ENCODE measurements around the gene MOB3B. TPM values are rescaled to one million over a fixed set of nuclear protein-coding genes. Genes with fewer than 3 reads are reported as not detected.

MOB3B gene
- total RNA-seq, 1 donor: under 0.01 TPM

DNA sequence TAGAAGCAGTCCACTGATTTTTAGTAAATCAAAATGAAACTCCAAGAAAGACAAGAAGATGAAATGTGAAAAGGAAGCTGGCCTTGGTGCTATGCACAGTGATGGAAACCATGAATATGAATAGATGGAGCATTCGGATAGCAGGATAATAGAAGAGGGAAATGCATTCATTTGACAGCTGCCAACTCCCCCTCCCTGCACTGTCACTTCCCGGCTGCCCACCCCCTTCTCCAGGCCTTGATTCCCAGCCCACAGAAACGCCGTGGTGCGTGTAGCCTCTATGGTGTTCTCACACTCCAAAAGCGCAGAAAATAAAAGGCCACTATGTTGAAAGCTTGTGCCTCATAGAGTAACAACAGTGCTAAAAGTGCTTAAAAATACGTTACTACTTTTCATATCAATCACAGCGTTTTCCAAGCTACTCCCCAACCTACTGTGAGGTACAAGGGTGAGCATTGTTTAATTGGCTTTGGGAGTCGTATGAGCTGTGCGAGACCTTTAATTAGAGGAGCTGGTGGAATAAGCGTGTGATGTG, 31.7 kb downstream of the MOB3B start:
- H3K27me3 ChIP-seq (ENCODE audit: insufficient read depth, low read length): no peaks in the 10 kb centered on the region
- no peaks in the 10 kb centered on the region for H3K4me1 ChIP-seq (ENCODE audit: insufficient read depth, low read length)
- no peak overlapping the region for H3K27ac ChIP-seq (ENCODE audit: low read depth, low read length)
- DNase-seq (ENCODE audit: insufficient read length, low spot score, missing footprints): no peak
- TF ChIP-seq, protein P1, sequence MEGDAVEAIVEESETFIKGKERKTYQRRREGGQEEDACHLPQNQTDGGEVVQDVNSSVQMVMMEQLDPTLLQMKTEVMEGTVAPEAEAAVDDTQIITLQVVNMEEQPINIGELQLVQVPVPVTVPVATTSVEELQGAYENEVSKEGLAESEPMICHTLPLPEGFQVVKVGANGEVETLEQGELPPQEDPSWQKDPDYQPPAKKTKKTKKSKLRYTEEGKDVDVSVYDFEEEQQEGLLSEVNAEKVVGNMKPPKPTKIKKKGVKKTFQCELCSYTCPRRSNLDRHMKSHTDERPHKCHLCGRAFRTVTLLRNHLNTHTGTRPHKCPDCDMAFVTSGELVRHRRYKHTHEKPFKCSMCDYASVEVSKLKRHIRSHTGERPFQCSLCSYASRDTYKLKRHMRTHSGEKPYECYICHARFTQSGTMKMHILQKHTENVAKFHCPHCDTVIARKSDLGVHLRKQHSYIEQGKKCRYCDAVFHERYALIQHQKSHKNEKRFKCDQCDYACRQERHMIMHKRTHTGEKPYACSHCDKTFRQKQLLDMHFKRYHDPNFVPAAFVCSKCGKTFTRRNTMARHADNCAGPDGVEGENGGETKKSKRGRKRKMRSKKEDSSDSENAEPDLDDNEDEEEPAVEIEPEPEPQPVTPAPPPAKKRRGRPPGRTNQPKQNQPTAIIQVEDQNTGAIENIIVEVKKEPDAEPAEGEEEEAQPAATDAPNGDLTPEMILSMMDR (IDR thresholded peaks at IDR 0.05; ENCODE audit: extremely low read depth, low read depth, low read length): no peak
- no peak overlapping the region for H3K4me3 ChIP-seq (ENCODE audit: insufficient read depth, low read length)
- H4K20me1 ChIP-seq (ENCODE audit: insufficient read depth, low read length): no peaks in the 10 kb centered on the region
- no peaks in the 10 kb centered on the region for H3K9me3 ChIP-seq (ENCODE audit: low read depth, low read length)
- H3K79me2 ChIP-seq (ENCODE audit: insufficient read depth, low read length): no peaks in the 10 kb centered on the region
- H3K36me3 ChIP-seq (ENCODE audit: insufficient read depth, low read length): no peaks in the 10 kb centered on the region
- H3K4me2 ChIP-seq (ENCODE audit: insufficient read depth, low read length): no peak overlapping the region
- no peak overlapping the region for H2AFZ ChIP-seq (ENCODE audit: low read length)

DNA sequence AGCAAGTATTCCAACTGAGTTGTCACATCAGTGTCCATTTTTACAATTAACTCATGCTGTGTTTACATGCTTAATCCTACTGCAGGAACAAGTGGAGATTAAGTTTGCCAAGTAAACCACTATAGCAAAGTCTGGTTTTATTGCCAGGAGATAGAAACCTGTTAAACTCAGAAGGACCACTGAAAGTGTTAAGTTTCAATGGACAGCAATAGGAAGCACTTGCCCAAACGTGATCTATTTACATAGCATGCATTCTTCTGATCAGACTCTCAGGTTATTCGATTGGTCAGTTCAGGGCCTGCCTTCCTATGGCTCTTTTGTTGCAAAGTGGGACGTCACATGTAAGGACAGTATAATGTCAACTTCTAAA, 33.5 kb downstream of the MOB3B start:
- H3K4me1 ChIP-seq (ENCODE audit: insufficient read depth, low read length): no peaks in the 10 kb centered on the region
- no peak overlapping the region for H3K4me2 ChIP-seq (ENCODE audit: insufficient read depth, low read length)
- H2AFZ ChIP-seq (ENCODE audit: low read length): no peak overlapping the region
- no peaks in the 10 kb centered on the region for H3K27me3 ChIP-seq (ENCODE audit: insufficient read depth, low read length)
- H3K9me3 ChIP-seq (ENCODE audit: low read depth, low read length): no peaks in the 10 kb centered on the region
- TF ChIP-seq, protein P1 (IDR thresholded peaks at IDR 0.05; ENCODE audit: extremely low read depth, low read depth, low read length): no peak
- H3K36me3 ChIP-seq (ENCODE audit: insufficient read depth, low read length): no peaks in the 10 kb centered on the region
- no peak overlapping the region for H3K27ac ChIP-seq (ENCODE audit: low read depth, low read length)
- H4K20me1 ChIP-seq (ENCODE audit: insufficient read depth, low read length): no peaks in the 10 kb centered on the region
- no peaks in the 10 kb centered on the region for H3K79me2 ChIP-seq (ENCODE audit: insufficient read depth, low read length)
- H3K4me3 ChIP-seq (ENCODE audit: insufficient read depth, low read length): no peak overlapping the region
- no peak for DNase-seq (ENCODE audit: insufficient read length, low spot score, missing footprints)

DNA sequence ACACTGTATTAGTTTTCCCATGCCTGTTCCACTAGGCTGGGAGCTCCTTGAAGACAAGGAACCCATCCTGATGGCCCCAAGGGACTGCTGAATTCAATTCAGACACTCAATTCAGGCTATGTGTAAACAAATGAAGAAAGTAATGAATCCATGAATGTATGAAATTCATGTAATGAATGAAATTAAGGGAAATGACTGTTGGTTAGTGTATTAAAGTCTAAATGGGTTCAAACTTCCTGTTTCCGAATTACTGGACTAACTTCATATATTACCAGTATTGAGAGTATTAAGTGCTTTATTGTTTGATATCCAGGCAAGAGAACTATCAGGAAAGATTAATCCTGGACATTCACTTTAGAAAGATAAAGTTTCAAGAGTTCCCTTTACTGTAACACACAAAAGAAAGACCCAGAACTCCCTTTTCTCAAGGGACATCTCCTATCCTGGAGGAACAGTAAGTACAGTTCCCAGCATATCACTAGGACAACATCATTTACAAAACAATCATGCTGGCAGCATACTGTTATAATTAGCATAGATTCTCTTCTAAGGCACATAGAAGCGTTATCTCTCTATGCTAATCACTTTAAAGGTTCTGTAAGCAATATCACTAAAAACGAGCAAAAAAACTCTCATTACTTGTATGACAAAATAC, 34.0 kb downstream of the MOB3B start:
- Histone ChIP-seq H4K20me1 (ENCODE audit: insufficient read depth, low read length) (no peaks in the 10 kb centered on the region), H3K4me1 (ENCODE audit: insufficient read depth, low read length) (no peaks in the 10 kb centered on the region), H3K9me3 (ENCODE audit: low read depth, low read length) (no peaks in the 10 kb centered on the region), H3K36me3 (ENCODE audit: insufficient read depth, low read length) (no peaks in the 10 kb centered on the region), H3K4me2 (ENCODE audit: insufficient read depth, low read length) (no peak overlapping the region), H2AFZ (ENCODE audit: low read length) (no peak overlapping the region), H3K27ac (ENCODE audit: low read depth, low read length) (no peak overlapping the region), H3K4me3 (ENCODE audit: insufficient read depth, low read length) (no peak overlapping the region), H3K79me2 (ENCODE audit: insufficient read depth, low read length) (no peaks in the 10 kb centered on the region), H3K27me3 (ENCODE audit: insufficient read depth, low read length) (no peaks in the 10 kb centered on the region)
- no peak for DNase-seq (ENCODE audit: insufficient read length, low spot score, missing footprints)
- TF ChIP-seq, protein P1 (IDR thresholded peaks at IDR 0.05; ENCODE audit: extremely low read depth, low read depth, low read length): no peak

DNA sequence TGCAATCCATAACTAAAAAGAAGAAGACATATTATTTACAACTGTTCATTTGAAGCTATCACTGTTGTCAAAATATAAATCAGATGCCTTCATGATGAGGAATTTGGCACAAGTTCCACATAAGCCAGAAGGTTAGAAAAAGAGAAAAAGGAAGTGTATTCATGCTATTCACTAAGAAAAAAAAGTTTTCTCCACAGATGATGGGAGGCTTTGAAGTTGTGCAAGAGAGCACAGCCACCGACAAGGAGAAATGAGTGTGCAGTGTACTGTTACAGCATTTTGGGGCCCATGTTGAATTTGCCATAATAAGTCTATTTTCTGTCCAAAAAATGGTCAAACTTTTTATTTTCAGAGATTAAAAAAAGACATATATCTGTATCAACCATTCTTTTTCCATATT, 38.5 kb downstream of the MOB3B start:
- Histone ChIP-seq H3K4me3 (ENCODE audit: insufficient read depth, low read length) (no peak overlapping the region), H3K79me2 (ENCODE audit: insufficient read depth, low read length) (no peaks in the 10 kb centered on the region), H3K27me3 (ENCODE audit: insufficient read depth, low read length) (no peaks in the 10 kb centered on the region)

More for the DNA sequence above, 38.5 kb downstream of the MOB3B start:
- no peak overlapping the region for H2AFZ ChIP-seq (ENCODE audit: low read length)
- TF ChIP-seq, protein P1 (IDR thresholded peaks at IDR 0.05; ENCODE audit: extremely low read depth, low read depth, low read length): no peak
- no peaks in the 10 kb centered on the region for H4K20me1 ChIP-seq (ENCODE audit: insufficient read depth, low read length)
- no peak for DNase-seq (ENCODE audit: insufficient read length, low spot score, missing footprints)
- no peaks in the 10 kb centered on the region for H3K36me3 ChIP-seq (ENCODE audit: insufficient read depth, low read length)
- H3K4me1 ChIP-seq (ENCODE audit: insufficient read depth, low read length): no peaks in the 10 kb centered on the region
- no peak overlapping the region for H3K27ac ChIP-seq (ENCODE audit: low read depth, low read length)
- H3K4me2 ChIP-seq (ENCODE audit: insufficient read depth, low read length): no peak overlapping the region
- no peaks in the 10 kb centered on the region for H3K9me3 ChIP-seq (ENCODE audit: low read depth, low read length)

Measured in osteoblast (primary cell).